Keratinocyte (primary cell): Measurements from ENCODE around the gene NLGN1.

ENCODE experiments used
- CTCF ChIP-seq, 3 experiments: IDR thresholded peaks in 1 of 3; conservative IDR thresholded peaks in 1 of 3; optimal IDR thresholded peaks in 1 of 3; 2 replicates in 2 of 3; 3 replicates in 1 of 3; pipeline versions ENCODE3 to v1.5.1; 2011; ENCODE audit warnings: low read length in 3 of 3, mild to moderate bottlenecking in 3 of 3, moderate library complexity in 2 of 3, control low read depth in 1 of 3, inconsistent platforms in 1 of 3; ENCODE audit not compliant: insufficient read depth in 2 of 3; ENCODE audit errors: extremely low read depth in 1 of 3
- EZH2 ChIP-seq: IDR thresholded peaks from one replicate; pipeline ENCODE4 v1.6.1; 2012; ENCODE audit warnings: inconsistent platforms, mild to moderate bottlenecking, low read length, moderate library complexity

GRCh38 chr3:173652093-173652492 is 254.5 kb downstream of the NLGN1 start:
- TF ChIP-seq CTCF (optimal IDR thresholded peaks at IDR 0.05 in 1 of 3, IDR thresholded peaks at IDR 0.05 in 1 of 3, conservative IDR thresholded peaks at IDR 0.05 in 1 of 3; ENCODE audit: extremely low read depth in 1 of 3, insufficient read depth in 2 of 3, low read length in 3 of 3) (no peak), EZH2 (no peak)
